Nephron (organoid): ENCODE data around the gene DENND11.

Experiments used
- H3K27ac Mint-ChIP-seq, 3 experiments: 2 replicates each; pipeline ENCODE4 v1.8.0; 2020; ENCODE audit warnings: mixed read lengths in 3 of 3, mild to moderate bottlenecking in 2 of 3, moderate library complexity in 1 of 3
- H3K27me3 Mint-ChIP-seq: 2 replicates; pipeline ENCODE4 v1.8.0; 2021; ENCODE audit warnings: low read depth, mild to moderate bottlenecking, moderate library complexity, mixed read lengths
- H3K36me3 Mint-ChIP-seq: 2 replicates; pipeline ENCODE4 v1.8.0; 2020; ENCODE audit warnings: low read depth, mixed read lengths
- H3K4me1 Mint-ChIP-seq: 2 replicates; pipeline ENCODE4 v1.8.0; 2020; ENCODE audit warnings: mixed read lengths
- H3K4me3 Mint-ChIP-seq, 3 experiments: 2 replicates each; pipeline ENCODE4 v1.8.0; 2020; ENCODE audit warnings: mild to moderate bottlenecking in 3 of 3, mixed read lengths in 3 of 3, moderate library complexity in 2 of 3
- H3K9me3 Mint-ChIP-seq: 2 replicates; pipeline ENCODE4 v1.8.0; 2020; ENCODE audit warnings: mixed read lengths
- CTCF ChIP-seq, 3 experiments: fragments of 200-600 bp; sonication (generic); IDR thresholded peaks; one replicate each; pipeline ENCODE4 v1.5.0; 2021; ENCODE audit warnings: antibody characterized with exemption in 3 of 3; ENCODE audit not compliant: unreplicated experiment in 3 of 3

DENND11 gene

GRCh38 chr7:141675436-141676215 lies 26.3 kb downstream of the DENND11 start:
- H3K4me1 Mint-ChIP-seq, result peaks cover 8% of the 10 kb centered on the region
- no peaks in the 10 kb centered on the region for H3K9me3 Mint-ChIP-seq
- H3K27ac Mint-ChIP-seq, result peak overlapping the region in 1 of 3 experiments; percentile 98
- no peaks in the 10 kb centered on the region for H3K27me3 Mint-ChIP-seq
- H3K36me3 Mint-ChIP-seq, result peaks cover 35% of the 10 kb centered on the region
- no peak for TF ChIP-seq CTCF (IDR thresholded peaks at IDR 0.05; ENCODE audit: unreplicated experiment in 3 of 3)
- H3K4me3 Mint-ChIP-seq, result no peak overlapping the region

- Mint-ChIP-seq H3K36me3 (peaks cover 31% of the 10 kb centered on the region), H3K27me3 (no peaks in the 10 kb centered on the region), H3K9me3 (no peaks in the 10 kb centered on the region), H3K27ac (peak overlapping the region; percentile 98 to 99 (median 98)), H3K4me1 (peaks cover 8% of the 10 kb centered on the region), H3K4me3 (no peak overlapping the region)
- TF ChIP-seq CTCF (IDR thresholded peaks at IDR 0.05; ENCODE audit: unreplicated experiment in 3 of 3), result peak in 2 of 3 experiments; percentile 26 to 44
Observed at GRCh38 chr7:141674702-141675101, 27.3 kb downstream of the DENND11 start.

- TF ChIP-seq CTCF (IDR thresholded peaks at IDR 0.05; ENCODE audit: unreplicated experiment in 3 of 3), result no peak
- Mint-ChIP-seq H3K27me3 (no peaks in the 10 kb centered on the region), H3K27ac (peak overlapping the region; percentile 98 to 99 (median 98)), H3K4me3 (peak overlapping the region in 2 of 3 experiments; percentile 20 to 69), H3K9me3 (no peaks in the 10 kb centered on the region), H3K36me3 (peaks cover 31% of the 10 kb centered on the region), H3K4me1 (peaks cover 8% of the 10 kb centered on the region)
Observed at GRCh38 chr7:141674171-141674671, 27.7 kb downstream of the DENND11 start.

- H3K9me3 Mint-ChIP-seq, result no peaks in the 10 kb centered on the region
- H3K4me1 Mint-ChIP-seq, result peaks cover 8% of the 10 kb centered on the region
- H3K4me3 Mint-ChIP-seq, result no peak overlapping the region
- H3K27ac Mint-ChIP-seq, result peak overlapping the region in 2 of 3 experiments; percentile 98 to 99
- peaks cover 34% of the 10 kb centered on the region for H3K36me3 Mint-ChIP-seq
- H3K27me3 Mint-ChIP-seq, result no peaks in the 10 kb centered on the region
- no peak for TF ChIP-seq CTCF (IDR thresholded peaks at IDR 0.05; ENCODE audit: unreplicated experiment in 3 of 3)
Observed at GRCh38 chr7:141673346-141673745, 28.6 kb downstream of the DENND11 start.

GRCh38 chr7:141671705-141672496 lies 30.1 kb downstream of the DENND11 start:
- H3K4me1 Mint-ChIP-seq, result peaks cover 8% of the 10 kb centered on the region
- H3K27me3 Mint-ChIP-seq, result no peaks in the 10 kb centered on the region
- peaks cover 34% of the 10 kb centered on the region for H3K36me3 Mint-ChIP-seq
- H3K4me3 Mint-ChIP-seq, result no peak overlapping the region
- H3K9me3 Mint-ChIP-seq, result no peaks in the 10 kb centered on the region
- no peak overlapping the region for H3K27ac Mint-ChIP-seq
- TF ChIP-seq CTCF (IDR thresholded peaks at IDR 0.05; ENCODE audit: unreplicated experiment in 3 of 3), result no peak
